Measurements from ENCODE around the gene OR2A5.

GRCh38 chr7:144032516-144032915 lies 16.2 kb upstream of the OR2A5 start:
- TF ChIP-seq POLR2A (IDR thresholded peaks at IDR 0.05) (no peak), CTCF (IDR thresholded peaks at IDR 0.05 in 4 of 5, conservative IDR thresholded peaks at IDR 0.05 in 1 of 5) (no peak)
